ENCODE measurements around the gene ARL16.

ARL16 gene, protein sequence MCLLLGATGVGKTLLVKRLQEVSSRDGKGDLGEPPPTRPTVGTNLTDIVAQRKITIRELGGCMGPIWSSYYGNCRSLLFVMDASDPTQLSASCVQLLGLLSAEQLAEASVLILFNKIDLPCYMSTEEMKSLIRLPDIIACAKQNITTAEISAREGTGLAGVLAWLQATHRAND

DNA sequence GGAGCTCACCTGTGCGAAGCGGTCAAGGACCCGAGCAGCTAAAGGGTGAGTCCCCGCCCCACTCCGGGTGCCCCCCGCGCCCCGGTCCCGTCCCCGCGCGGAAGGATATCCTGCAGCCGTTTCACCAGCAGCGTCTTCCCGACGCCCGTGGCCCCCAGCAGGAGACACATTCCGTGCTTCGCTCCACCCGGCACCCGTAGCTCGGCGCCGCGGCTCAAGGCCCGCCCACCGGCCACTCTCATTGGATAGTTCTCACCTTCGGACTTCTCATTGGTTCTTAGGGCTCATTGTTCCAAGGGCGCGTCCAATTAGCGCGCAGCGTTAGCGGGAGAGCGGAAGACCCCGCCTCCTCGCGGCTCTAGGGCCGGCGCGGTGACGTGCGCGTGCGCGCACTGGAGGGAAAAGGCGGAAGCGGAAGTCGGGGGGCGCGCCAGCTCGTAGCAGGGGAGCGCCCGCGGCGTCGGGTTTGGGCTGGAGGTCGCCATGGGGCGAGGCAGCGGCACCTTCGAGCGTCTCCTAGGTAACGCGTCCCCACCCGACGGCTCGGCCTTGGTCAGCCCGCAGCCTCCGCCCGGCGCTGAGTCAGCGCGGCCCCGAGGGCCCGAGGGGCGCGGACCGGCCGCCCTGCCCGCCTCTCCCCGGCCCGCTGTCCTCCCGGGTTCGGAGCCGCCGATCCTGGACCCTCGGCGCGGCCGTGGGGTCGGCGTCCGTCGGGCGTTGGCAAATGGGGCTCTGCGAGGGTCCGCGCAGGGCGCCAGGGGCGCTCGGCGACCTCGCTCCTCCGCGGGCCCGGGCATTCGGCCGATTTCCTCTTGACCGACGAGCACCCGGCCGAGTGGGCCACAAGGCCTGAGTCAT lies at the start of gene ARL16, which contains the start of gene HGS:
Gene ARL16 (minus strand): TSS at position 214 of the 858 bp plus-strand sequence. CDS start 44 bp downstream, at position 170.
Gene HGS (plus strand): TSS at position 428 of the 858 bp plus-strand sequence. CDS start 56 bp downstream, at position 484.
- in situ Hi-C loops (cut with MboI; ENCODE audit: low sequenced_read_pairs), result no loop called here

DNA sequence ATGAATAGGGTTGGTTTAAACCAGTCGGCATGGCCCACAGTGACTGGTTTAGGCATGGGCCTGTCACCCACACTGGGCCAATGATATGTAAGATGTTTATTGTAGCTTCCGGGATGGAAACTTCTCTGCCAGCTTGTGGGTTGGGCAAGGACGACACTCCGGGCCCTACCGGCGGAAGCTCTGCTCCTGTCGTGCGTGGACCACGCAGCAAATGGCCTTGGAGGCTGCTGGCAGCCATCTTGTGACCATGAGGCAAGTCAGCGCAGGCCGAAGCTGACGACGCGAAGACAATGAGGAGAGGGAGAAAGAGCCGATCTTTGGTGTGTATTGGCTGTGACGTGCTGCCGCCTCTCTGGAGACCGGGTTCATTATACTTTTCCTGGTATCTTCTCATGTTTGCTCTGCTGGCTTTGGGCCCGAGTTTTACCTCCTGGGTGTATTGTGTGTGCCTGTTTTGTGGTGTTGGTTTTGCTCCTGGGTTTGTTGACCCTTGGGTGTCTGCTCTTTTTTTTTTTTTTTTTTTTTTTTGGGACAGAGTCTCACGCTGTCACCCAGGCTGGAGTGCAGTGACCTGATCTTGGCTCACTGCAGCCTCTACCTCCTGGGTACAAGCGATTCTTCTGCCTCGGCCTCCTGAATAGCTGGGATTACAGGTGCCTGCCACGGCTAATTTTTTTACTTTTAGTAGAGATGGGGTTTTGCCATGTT lies 43.9 kb upstream of the ARL16 start:
- in situ Hi-C loops (cut with MboI; ENCODE audit: low sequenced_read_pairs), result no loop called here

DNA sequence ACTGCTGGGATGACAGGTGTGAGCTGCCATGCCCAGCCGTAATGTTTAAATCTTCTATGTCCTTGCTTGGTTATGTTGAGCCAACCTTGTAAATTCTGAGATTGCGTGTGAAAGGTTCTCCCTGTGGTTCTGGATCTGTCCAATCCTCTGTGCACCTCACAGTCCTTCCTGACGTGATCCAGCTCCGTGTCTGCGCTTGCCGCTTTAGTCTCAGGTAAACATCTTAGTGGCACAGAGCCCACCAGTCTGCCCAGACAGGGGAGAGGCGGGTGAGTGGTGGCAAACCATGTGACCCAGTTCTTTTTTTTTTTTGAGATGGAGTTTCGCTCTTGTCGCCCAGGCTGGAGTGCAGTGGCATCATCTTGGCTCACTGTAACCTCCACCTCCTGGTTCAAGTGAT lies 42.4 kb upstream of the ARL16 start:
- in situ Hi-C loops (cut with MboI; ENCODE audit: low sequenced_read_pairs), result no loop called here

DNA sequence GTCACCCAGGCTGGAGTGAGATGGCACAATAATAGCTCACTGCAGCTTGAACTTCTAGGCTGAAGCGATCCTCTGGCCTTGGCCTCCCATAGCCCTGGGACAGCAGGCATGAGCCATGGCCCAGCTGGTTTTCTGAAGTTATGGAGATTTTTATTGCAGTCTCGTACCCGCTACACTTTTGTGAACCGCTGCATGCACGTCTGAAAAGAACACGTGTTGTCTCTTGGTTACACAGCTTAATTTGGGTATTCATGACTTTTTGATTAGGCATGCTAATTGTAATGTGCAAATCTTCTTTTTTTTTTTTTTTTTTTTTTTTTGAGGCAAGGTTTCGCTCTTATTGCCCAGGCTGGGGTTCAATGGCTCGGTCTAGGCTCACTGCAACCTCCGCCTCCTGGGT lies 41.8 kb upstream of the ARL16 start:
- in situ Hi-C loops (cut with MboI; ENCODE audit: low sequenced_read_pairs), result no loop called here

DNA sequence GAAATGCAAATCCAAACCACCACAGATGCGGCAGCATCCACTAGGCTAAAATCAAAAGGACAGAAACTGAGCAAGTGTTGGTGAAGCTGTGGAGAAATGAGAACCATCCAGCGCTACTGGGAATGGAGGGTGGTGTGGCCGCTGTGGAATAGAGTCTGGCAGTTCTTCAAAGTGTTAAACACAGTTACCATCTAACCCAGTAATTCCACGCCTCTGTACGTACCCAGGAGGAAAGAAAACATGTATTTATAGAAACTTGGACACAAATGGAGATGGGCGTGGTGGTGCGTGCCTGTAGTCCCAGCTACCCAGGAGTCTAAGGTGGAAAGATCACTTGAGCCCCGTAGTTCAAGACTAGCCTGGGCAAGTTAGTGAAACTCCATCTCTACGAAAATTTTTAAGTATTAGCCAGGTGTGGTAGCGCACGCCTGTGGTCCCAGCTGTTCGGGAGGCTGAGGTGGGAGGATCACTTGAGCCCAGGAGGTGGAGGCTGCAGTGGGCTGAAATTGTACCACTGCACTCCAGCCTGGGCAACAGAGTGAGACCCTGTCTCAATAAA lies 40.1 kb upstream of the ARL16 start:
- in situ Hi-C loops (cut with MboI; ENCODE audit: low sequenced_read_pairs), result no loop called here

DNA sequence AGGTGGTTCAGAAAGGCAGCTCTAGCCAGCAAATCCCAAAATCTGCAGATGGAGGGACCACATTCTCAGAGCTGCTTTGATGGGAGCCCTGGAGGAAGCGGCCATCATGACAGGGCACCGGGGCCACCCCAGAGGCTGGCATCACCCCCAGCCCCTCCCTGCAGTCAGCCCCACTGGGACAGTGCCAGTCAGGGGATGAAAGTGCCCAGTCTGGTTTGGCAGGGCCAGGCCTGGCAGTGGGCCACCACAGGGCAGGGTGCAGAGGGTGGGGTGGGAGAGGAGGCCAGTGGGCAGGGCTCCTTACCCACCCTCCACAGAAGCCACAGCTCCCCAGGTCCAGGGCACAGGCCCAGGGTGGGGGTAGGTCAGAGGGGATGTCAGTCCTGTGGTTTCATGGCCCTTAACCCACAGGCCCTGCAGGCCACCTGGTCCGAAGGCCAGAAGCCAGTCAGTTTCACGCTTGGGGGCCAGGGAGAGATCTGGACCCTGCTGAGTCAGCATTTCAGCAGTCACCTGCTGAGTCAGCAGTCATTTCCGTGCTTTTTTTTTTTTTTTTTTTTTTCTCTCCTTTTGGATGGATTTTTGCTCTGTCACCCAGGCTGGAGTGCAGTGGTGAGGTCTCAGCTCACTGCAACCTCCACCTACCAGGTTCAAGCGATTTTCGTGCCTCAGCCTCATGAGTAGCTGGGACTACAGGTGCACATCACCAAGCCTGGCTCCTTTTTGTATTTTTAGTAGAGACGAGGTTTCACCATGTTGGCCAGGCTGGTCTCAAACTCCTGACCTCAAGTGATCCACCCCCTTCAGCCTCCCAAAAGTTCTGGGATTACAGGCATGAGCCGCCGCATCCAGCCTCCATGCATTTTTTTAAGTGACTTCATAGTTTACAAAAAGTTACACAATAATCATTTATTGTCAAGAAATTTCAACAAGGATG lies 38.9 kb upstream of the ARL16 start:
- in situ Hi-C loops (cut with MboI; ENCODE audit: low sequenced_read_pairs), result no loop called here

DNA sequence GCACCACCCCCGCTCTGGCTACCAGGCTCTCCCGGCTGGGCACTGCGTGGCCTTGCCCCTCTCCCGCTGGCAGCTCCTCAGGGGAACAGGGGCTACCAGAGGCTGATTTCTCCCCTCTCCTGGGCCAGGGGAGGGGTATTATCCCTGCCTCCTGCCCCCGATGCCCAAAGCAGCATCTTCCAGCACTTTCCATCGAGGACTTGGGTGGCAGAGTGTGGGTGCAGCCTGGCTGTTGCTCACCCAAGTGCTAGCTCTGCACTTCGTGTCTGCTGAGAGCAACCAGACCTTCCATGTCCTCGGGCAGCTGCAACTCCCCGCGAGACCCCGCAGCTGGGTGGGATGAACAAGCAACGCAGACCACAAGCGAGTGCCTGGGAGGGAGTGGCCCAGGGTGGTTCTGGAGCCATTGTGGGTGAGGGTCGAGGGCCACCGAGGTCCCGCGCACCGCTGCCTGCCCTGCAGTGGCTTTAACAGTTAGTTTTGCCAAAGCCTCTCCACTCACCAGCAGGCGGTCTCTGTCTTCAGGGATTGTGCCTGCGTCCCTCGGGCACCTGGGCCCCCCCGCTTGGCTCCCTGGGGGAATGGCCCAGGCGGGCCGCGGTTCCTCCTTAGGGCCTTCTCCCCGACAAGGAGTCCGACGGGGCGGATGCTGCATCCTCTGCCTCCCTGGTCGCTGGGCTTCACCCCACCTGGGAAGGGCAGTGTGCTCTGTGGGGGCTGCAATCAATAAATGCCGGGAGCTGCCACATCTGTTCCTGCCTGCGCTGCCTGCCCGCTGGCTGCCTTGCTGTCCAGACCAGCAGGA lies 36.9 kb upstream of the ARL16 start:
- in situ Hi-C loops (cut with MboI; ENCODE audit: low sequenced_read_pairs), result no loop called here

DNA sequence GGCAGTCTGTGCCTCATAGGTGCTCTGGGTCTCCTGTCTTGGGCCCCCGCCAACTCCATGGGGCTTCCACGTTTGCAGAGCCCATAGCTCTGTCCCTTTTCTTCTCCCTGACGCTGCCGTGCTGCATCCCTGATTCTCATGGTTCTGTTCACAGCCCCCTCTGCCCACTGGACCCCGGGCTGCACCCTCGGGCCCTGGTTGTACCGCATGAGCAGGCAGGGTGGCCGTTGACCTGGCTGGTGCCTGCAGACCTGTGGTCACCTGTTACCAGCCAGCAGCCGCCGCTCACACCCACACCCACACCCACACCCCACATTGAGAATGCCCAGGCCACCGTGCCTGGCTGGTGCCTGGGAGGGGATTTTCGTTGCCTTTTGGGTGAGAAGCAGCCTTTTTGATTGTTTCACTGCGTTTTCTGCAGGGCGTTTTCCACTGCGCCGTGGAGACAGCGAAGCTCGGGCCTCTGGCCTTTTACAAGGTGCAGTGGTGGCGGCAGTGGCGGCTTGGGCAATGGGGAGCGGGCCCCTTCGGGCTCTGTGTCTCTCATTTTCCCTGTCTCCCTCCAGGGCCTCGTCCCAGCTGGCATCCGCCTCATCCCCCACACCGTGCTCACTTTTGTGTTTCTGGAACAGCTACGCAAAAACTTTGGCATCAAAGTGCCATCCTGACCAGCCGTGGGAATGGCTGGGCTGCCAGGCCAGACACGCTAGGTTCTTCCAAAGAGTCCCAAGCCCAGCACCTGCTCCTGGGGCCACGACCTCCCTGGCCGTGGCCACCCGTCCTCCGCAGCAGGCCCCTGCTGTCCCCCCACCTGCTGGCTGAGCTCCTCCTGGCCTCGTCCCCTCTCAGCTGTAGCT lies 36.0 kb upstream of the ARL16 start:
- in situ Hi-C loops (cut with MboI; ENCODE audit: low sequenced_read_pairs), result no loop called here

DNA sequence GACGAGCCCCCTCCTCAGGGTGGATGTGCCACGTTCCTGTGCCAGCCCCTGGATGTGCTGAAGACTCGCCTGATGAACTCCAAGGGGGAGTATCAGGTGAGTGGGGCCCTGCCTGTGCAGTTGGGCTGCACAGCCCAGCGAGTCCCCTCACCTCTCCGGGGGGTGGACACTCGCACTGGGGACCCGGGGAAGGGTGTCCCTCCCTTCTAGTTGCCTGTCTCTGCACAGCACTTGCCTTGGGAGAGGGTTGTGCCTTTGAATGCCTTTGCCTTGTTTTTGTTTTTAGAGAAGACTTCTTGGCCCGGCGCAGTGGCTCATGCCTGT lies 34.1 kb upstream of the ARL16 start:
- in situ Hi-C loops (cut with MboI; ENCODE audit: low sequenced_read_pairs), result no loop called here

DNA sequence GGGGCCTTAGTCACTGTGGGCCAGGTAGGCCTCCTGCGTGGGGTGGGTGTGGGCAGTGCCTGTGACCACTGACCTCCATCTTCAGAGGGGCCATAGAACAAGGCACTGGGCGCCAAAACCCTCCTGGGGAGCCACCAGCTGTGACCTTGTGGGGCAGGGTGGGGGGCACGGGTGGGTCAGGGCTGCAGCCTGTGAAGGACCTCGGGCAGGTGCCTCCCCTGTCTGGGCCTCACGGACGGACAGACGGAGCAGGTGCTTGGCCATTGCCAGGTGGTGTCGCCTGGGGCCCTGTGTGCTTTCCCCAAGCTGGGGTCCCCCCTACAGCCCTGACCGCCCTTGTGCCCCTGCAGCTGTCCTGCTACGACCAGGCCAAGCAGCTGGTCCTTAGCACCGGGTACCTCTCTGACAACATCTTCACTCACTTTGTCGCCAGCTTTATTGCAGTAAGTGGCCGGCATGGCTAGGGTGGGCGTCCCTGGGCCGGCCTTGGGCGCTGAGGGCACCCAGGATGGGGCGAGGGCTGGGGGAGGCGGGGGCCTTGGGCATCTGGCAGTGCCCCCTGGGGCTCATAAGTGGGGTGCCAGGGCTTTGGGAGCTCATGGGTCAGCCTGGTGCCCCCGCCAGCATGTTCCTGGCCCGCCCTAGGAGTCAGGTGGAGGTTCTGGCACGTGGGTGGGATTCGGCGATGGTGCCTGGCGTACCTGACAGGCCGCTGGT lies 33.6 kb upstream of the ARL16 start:
- in situ Hi-C loops (cut with MboI; ENCODE audit: low sequenced_read_pairs), result no loop called here

DNA sequence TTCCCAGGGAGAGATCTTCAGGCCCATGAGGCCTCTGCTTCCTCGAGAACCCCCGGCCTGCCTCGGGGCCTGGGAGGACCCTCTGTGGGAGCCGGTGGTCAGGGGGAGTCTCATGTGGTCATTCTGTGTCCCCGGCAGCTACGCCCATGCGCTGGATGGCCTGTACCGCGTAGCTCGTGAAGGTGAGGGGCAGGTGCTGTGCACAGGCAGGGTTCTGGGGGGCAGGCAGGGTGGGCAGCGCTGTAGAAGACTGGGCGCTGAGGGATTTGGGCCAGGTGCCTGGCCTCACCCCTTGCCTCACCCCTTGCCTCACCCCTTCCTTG lies 33.0 kb upstream of the ARL16 start:
- in situ Hi-C loops (cut with MboI; ENCODE audit: low sequenced_read_pairs), result no loop called here

DNA sequence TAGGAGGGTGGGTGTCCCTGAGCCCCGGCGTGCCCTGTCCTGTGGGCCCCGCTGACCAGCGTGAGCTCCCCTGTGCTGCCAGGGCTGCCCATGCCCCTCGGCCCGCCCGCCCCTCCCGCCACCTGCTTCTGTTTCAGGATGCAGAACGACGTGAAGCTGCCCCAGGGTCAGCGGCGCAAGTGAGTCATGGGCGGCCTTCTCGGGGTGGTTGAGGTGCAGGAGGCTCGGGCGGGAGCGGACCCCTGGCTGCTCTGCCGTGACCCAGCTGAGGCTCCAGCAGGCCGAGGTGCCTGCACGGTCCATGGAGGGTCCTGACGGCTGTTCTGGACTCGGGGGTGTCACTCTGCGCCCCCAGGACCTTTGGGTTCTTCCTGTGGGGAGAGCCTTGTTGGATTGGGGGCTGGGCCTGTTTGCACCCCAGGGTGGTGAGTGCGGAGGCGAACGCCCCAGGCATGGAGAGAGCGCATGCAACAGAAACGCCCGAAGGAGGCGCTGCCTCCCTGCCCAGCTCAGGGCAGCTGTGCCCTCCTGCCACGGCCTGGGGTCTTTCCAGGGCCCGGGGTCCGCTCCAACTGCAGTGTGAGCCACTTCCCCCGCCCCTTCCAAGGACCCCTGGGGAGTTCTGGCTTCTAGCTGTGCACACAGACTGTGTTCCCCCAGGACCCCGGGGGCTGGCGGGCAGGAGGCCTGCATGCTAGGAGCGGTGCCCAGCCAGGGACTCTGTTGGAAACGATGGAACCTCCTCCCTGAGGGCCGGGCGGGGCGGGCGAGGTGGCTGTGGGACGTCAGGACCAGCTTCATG lies 32.5 kb upstream of the ARL16 start:
- in situ Hi-C loops (cut with MboI; ENCODE audit: low sequenced_read_pairs), result no loop called here

DNA sequence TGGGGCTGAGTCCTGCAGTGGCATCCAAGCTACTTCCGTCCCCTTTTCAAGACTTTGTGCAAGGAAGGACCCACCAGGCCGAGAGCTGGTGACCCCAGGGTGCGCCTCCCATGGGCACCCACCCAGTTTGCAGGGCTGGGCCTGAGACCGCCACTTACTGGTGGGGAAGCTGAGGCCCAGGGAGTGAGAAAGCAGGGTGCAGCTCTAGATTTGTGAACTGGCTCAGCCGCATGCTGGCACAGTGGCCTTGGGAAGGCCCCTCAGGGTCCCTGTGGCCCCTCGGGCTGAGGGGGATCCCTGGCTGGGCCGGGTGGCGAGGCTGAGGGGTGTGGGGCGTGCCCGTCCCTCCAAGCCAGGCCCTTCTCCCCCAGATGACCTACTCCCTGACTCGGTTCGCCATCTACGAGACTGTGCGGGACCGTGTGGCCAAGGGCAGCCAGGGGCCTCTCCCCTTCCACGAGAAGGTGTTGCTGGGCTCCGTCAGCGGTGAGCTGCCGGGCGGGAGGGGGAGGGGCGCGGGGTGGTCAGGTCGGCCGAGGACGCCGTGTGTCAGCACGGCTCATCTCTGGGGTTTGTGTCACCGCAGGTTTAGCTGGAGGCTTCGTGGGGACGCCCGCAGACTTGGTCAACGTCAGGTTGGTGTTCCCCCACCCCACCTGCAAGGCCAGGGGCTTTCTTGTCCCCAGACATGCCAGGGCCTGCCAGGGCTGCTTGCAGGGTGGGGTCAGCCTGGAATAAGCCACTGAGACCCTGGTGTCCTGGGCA lies 31.7 kb upstream of the ARL16 start:
- in situ Hi-C loops (cut with MboI; ENCODE audit: low sequenced_read_pairs), result no loop called here

DNA sequence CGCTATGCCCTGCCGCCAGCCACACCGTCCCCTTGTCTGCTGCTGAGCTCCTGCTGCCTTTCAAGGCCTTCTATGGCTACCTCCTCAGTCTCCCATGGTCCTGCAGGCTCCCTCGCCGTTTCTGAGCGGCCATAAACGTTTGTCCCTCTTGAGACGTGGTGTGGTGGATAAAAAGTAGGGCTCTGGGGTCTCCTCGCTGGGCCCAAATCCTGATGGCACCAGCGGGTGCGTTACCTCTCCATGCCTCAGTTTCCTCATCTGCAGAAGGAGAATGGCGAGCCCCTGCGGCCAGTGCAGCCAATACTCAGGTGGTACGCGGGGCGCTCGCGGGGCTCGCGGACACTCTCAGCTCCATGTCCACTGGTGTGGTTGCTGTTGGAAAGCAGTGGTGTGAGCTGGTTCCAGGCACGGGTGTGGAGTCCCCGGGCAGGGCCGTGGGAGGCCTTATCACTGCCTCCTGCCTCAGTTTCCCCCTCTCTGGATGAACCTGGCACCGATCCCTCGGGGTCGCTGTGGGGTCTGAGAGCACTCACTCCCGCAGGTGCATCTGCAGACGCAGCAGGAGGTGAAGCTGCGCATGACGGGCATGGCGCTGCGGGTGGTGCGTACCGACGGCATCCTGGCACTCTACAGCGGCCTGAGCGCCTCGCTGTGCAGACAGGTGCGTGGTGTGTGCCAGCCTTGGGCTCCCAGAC lies 31.0 kb upstream of the ARL16 start:
- in situ Hi-C loops (cut with MboI; ENCODE audit: low sequenced_read_pairs), result no loop called here

DNA sequence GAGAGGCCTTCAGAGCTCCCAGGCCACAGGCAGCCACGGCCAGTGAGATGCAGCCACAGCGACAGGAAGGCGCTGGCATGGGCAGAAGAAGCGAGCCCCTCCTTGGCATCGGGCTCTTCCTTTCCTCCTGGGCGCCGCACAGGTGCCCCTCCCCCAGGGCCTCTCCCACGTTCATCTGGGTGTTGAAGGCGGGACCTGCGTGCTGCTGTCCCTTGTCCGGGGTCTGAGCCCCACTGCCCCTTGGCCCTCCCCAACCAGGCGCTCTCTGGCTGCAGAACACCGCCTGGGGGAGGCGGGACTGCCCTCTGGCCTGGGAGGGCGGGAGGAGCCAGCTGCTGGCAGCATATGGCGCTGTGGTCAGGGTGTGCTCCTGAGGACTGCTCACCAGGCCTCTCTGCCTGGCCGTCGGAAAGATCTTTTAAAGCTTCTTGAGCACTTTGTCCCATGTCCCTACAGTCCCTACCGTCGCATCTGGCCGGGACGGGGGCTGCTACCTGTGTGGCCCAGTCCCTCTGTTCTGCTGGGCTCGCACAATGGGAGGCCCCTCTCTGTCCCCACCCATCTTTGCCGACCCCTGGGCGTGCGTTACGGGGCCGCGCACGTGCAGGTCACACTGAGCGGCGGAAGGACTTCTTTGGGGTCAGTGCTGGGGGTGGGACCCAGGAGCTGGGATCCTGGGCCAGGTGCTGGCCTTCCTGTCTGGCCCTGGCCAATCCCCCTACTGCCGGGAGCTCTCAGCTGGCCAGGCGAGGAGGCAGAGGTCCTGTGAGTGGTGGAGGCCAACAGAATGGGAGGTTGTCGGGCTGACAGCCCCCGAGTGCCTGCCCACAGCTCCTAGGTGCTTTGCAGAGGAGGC lies 30.2 kb upstream of the ARL16 start:
- in situ Hi-C loops (cut with MboI; ENCODE audit: low sequenced_read_pairs), result no loop called here

All from HL-60/S4 treated with phorbol 12-myristate 13-acetate at 8.2 ng/mL for 4 days and 3 days (cell line).